ENCODE data around the gene CAMTA1.
"Not testable (repeated sequence)": the region's sequence is repeated elsewhere in the genome, so short reads cannot be mapped to it uniquely, and the experiment has no call there.

The CAMTA1 gene

GRCh38 chr1:7329868-7330615, 544.8 kb downstream of the CAMTA1 start:
- DNase-seq: no peak
- Mint-ChIP-seq H3K36me3 (ENCODE audit: low read depth) (no peaks in the 10 kb centered on the region), H3K9me3 (peaks cover 12% of the 10 kb centered on the region), H3K27ac (no peak overlapping the region), H3K4me3 (no peak overlapping the region), H3K27me3 (peaks cover 28% of the 10 kb centered on the region), H3K4me1 (ENCODE audit: low read depth) (no peaks in the 10 kb centered on the region)

- Mint-ChIP-seq H3K9me3 (peaks cover 12% of the 10 kb centered on the region), H3K27me3 (peaks cover 22% of the 10 kb centered on the region)
- DNase-seq; H3K4me1 Mint-ChIP-seq (ENCODE audit: low read depth); H3K4me3 Mint-ChIP-seq; H3K27ac Mint-ChIP-seq; H3K36me3 Mint-ChIP-seq (ENCODE audit: low read depth): not testable (repeated sequence)
Measured at GRCh38 chr1:7330726-7331125, 545.5 kb downstream of the CAMTA1 start.

GRCh38 chr1:7331926-7332535, 546.8 kb downstream of the CAMTA1 start:
- Mint-ChIP-seq H3K36me3 (ENCODE audit: low read depth) (no peaks in the 10 kb centered on the region), H3K9me3 (peaks cover 8% of the 10 kb centered on the region), H3K4me1 (ENCODE audit: low read depth) (no peaks in the 10 kb centered on the region), H3K4me3 (no peak overlapping the region), H3K27me3 (peaks cover 22% of the 10 kb centered on the region), H3K27ac (no peak overlapping the region)
- no peak for DNase-seq

- H3K4me1 Mint-ChIP-seq (ENCODE audit: low read depth): no peaks in the 10 kb centered on the region
- peaks cover 2% of the 10 kb centered on the region for H3K9me3 Mint-ChIP-seq
- DNase-seq: no peak
- H3K4me3 Mint-ChIP-seq: no peak overlapping the region
- peaks cover 22% of the 10 kb centered on the region for H3K27me3 Mint-ChIP-seq
- no peak overlapping the region for H3K27ac Mint-ChIP-seq
- H3K36me3 Mint-ChIP-seq (ENCODE audit: low read depth): no peaks in the 10 kb centered on the region
Measured at GRCh38 chr1:7333094-7333493, 547.8 kb downstream of the CAMTA1 start.

- Mint-ChIP-seq H3K4me3 (no peak overlapping the region), H3K4me1 (ENCODE audit: low read depth) (no peaks in the 10 kb centered on the region), H3K27ac (no peak overlapping the region), H3K27me3 (peaks cover 22% of the 10 kb centered on the region), H3K9me3 (no peaks in the 10 kb centered on the region), H3K36me3 (ENCODE audit: low read depth) (no peaks in the 10 kb centered on the region)
- DNase-seq: no peak
Measured at GRCh38 chr1:7333620-7334019, 548.4 kb downstream of the CAMTA1 start.

- Mint-ChIP-seq H3K36me3 (ENCODE audit: low read depth) (no peaks in the 10 kb centered on the region), H3K9me3 (no peaks in the 10 kb centered on the region), H3K27ac (no peak overlapping the region), H3K4me1 (ENCODE audit: low read depth) (no peaks in the 10 kb centered on the region), H3K4me3 (no peak overlapping the region), H3K27me3 (peaks cover 22% of the 10 kb centered on the region)
- DNase-seq: no peak
Measured at GRCh38 chr1:7334475-7335035, 549.3 kb downstream of the CAMTA1 start.

- peaks cover 18% of the 10 kb centered on the region for H3K27me3 Mint-ChIP-seq
- H3K4me1 Mint-ChIP-seq (ENCODE audit: low read depth): no peaks in the 10 kb centered on the region
- H3K4me3 Mint-ChIP-seq: no peak overlapping the region
- DNase-seq: no peak
- no peaks in the 10 kb centered on the region for H3K9me3 Mint-ChIP-seq
- no peak overlapping the region for H3K27ac Mint-ChIP-seq
- H3K36me3 Mint-ChIP-seq (ENCODE audit: low read depth): no peaks in the 10 kb centered on the region
Measured at GRCh38 chr1:7335224-7335879, 550.1 kb downstream of the CAMTA1 start.

- Mint-ChIP-seq H3K4me1 (ENCODE audit: low read depth) (no peaks in the 10 kb centered on the region), H3K36me3 (ENCODE audit: low read depth) (no peaks in the 10 kb centered on the region), H3K4me3 (no peak overlapping the region), H3K27ac (no peak overlapping the region), H3K27me3 (peaks cover 11% of the 10 kb centered on the region), H3K9me3 (no peaks in the 10 kb centered on the region)
- no peak for DNase-seq
Measured at GRCh38 chr1:7338439-7338838, 553.2 kb downstream of the CAMTA1 start.

- no peak for DNase-seq
- H3K4me3 Mint-ChIP-seq: no peak overlapping the region
- H3K27me3 Mint-ChIP-seq: peaks cover 9% of the 10 kb centered on the region
- H3K36me3 Mint-ChIP-seq (ENCODE audit: low read depth): no peaks in the 10 kb centered on the region
- no peaks in the 10 kb centered on the region for H3K9me3 Mint-ChIP-seq
- no peak overlapping the region for H3K27ac Mint-ChIP-seq
- no peaks in the 10 kb centered on the region for H3K4me1 Mint-ChIP-seq (ENCODE audit: low read depth)
Measured at GRCh38 chr1:7339014-7339413, 553.8 kb downstream of the CAMTA1 start.

- no peak for DNase-seq
- H3K36me3 Mint-ChIP-seq (ENCODE audit: low read depth): no peaks in the 10 kb centered on the region
- no peak overlapping the region for H3K4me3 Mint-ChIP-seq
- H3K27me3 Mint-ChIP-seq: no peaks in the 10 kb centered on the region
- no peaks in the 10 kb centered on the region for H3K4me1 Mint-ChIP-seq (ENCODE audit: low read depth)
- no peaks in the 10 kb centered on the region for H3K9me3 Mint-ChIP-seq
- no peak overlapping the region for H3K27ac Mint-ChIP-seq
Measured at GRCh38 chr1:7339953-7340352, 554.7 kb downstream of the CAMTA1 start.

GRCh38 chr1:7341145-7341905, 556.1 kb downstream of the CAMTA1 start:
- Mint-ChIP-seq H3K36me3 (ENCODE audit: low read depth) (no peaks in the 10 kb centered on the region), H3K9me3 (no peaks in the 10 kb centered on the region), H3K4me1 (ENCODE audit: low read depth) (no peaks in the 10 kb centered on the region), H3K4me3 (no peak overlapping the region), H3K27me3 (no peaks in the 10 kb centered on the region), H3K27ac (no peak overlapping the region)
- DNase-seq: no peak

GRCh38 chr1:7343882-7344281, 558.6 kb downstream of the CAMTA1 start:
- Mint-ChIP-seq H3K27ac (no peak overlapping the region), H3K9me3 (no peaks in the 10 kb centered on the region)
- DNase-seq: no peak

GRCh38 chr1:7344299-7344698, 559.0 kb downstream of the CAMTA1 start:
- H3K36me3 Mint-ChIP-seq (ENCODE audit: low read depth): no peaks in the 10 kb centered on the region
- no peak overlapping the region for H3K27ac Mint-ChIP-seq
- no peak overlapping the region for H3K4me3 Mint-ChIP-seq
- H3K4me1 Mint-ChIP-seq (ENCODE audit: low read depth): no peaks in the 10 kb centered on the region
- no peaks in the 10 kb centered on the region for H3K9me3 Mint-ChIP-seq
- H3K27me3 Mint-ChIP-seq: no peaks in the 10 kb centered on the region
- DNase-seq: no peak

More at GRCh38 chr1:7343882-7344281, 558.6 kb downstream of the CAMTA1 start:
- Mint-ChIP-seq H3K4me3 (no peak overlapping the region), H3K4me1 (ENCODE audit: low read depth) (no peaks in the 10 kb centered on the region), H3K27me3 (no peaks in the 10 kb centered on the region), H3K36me3 (ENCODE audit: low read depth) (no peaks in the 10 kb centered on the region)

- Mint-ChIP-seq H3K4me1 (ENCODE audit: low read depth) (no peaks in the 10 kb centered on the region), H3K27ac (no peak overlapping the region), H3K27me3 (no peaks in the 10 kb centered on the region), H3K4me3 (no peak overlapping the region), H3K9me3 (no peaks in the 10 kb centered on the region), H3K36me3 (ENCODE audit: low read depth) (no peaks in the 10 kb centered on the region)
- DNase-seq: no peak
Measured at GRCh38 chr1:7345516-7345915, 560.3 kb downstream of the CAMTA1 start.
